ENCODE data around the gene HSD3B7. TPM values are rescaled to one million over a fixed set of nuclear protein-coding genes. Genes with fewer than 3 reads are reported as not detected.

The HSD3B7 gene
- total RNA-seq, 4 donors from 2014 or later: 13.2 to 20.8 (median 16.0) TPM

- H3K36me3 ChIP-seq: peaks cover 100% of the 10 kb centered on the region
These were observed 13.7 kb upstream of the HSD3B7 start for GRCh38 chr16:30971298-30971697.

GRCh38 chr16:30972872-30973271, 12.1 kb upstream of the HSD3B7 start:
- no peak for DNase-seq (ENCODE audit: low spot score in 2 of 2)
- H3K27ac ChIP-seq: no peak overlapping the region
- no peaks in the 10 kb centered on the region for H3K4me1 ChIP-seq
- WGBS: 82% methylated on average over 7 of the region's 7 CpGs
- no peaks in the 10 kb centered on the region for H3K27me3 ChIP-seq
- no peaks in the 10 kb centered on the region for H3K9me3 ChIP-seq
- TF ChIP-seq EP300 (IDR thresholded peaks at IDR 0.05) (no peak), POLR2A (IDR thresholded peaks at IDR 0.05) (no peak), POLR2AphosphoS5 (IDR thresholded peaks at IDR 0.05) (no peak)
- TF ChIP-seq, protein P1, sequence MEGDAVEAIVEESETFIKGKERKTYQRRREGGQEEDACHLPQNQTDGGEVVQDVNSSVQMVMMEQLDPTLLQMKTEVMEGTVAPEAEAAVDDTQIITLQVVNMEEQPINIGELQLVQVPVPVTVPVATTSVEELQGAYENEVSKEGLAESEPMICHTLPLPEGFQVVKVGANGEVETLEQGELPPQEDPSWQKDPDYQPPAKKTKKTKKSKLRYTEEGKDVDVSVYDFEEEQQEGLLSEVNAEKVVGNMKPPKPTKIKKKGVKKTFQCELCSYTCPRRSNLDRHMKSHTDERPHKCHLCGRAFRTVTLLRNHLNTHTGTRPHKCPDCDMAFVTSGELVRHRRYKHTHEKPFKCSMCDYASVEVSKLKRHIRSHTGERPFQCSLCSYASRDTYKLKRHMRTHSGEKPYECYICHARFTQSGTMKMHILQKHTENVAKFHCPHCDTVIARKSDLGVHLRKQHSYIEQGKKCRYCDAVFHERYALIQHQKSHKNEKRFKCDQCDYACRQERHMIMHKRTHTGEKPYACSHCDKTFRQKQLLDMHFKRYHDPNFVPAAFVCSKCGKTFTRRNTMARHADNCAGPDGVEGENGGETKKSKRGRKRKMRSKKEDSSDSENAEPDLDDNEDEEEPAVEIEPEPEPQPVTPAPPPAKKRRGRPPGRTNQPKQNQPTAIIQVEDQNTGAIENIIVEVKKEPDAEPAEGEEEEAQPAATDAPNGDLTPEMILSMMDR (IDR thresholded peaks at IDR 0.05): no peak
- H3K36me3 ChIP-seq: peaks cover 100% of the 10 kb centered on the region
- no peak overlapping the region for H3K4me3 ChIP-seq

More at GRCh38 chr16:30971298-30971697, 13.7 kb upstream of the HSD3B7 start:
- Histone ChIP-seq H3K27me3 (no peaks in the 10 kb centered on the region), H3K9me3 (no peaks in the 10 kb centered on the region), H3K4me3 (no peak overlapping the region), H3K27ac (no peak overlapping the region), H3K4me1 (no peaks in the 10 kb centered on the region)
- WGBS: 94% methylated on average over 14 of the region's 14 CpGs
- TF ChIP-seq POLR2A (IDR thresholded peaks at IDR 0.05) (no peak), EP300 (IDR thresholded peaks at IDR 0.05) (no peak), POLR2AphosphoS5 (IDR thresholded peaks at IDR 0.05) (no peak)
- TF ChIP-seq, protein P1 (IDR thresholded peaks at IDR 0.05): no peak
- DNase-seq (ENCODE audit: low spot score in 2 of 2): no peak

DNA sequence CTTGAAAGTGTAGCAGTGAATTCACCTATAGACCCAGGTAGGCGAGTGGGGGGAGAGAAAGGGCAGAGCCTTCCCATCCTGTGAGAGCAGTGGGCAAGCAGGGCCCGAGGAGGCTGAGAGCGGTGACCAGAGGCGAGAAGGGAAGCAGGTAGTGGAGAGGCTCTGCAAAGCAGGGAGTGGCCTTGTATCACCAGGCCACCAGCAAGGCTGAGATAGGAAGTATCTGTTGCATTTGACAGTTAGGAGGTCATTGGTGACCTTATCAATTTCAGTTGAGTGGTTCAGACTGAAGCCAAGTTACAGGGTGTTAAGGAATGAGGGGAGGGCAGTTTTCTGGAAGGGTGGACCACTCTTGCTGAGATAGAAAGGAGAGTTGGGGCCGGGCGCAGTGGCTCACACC, 10.7 kb upstream of the HSD3B7 start:
- H3K9me3 ChIP-seq: no peaks in the 10 kb centered on the region
- no peak for DNase-seq (ENCODE audit: low spot score in 2 of 2)
- no peaks in the 10 kb centered on the region for H3K27me3 ChIP-seq
- no peak for TF ChIP-seq EP300 (IDR thresholded peaks at IDR 0.05)
- TF ChIP-seq, protein P1 (IDR thresholded peaks at IDR 0.05): no peak
- H3K4me1 ChIP-seq: no peaks in the 10 kb centered on the region
- no peak overlapping the region for H3K27ac ChIP-seq
- no peak overlapping the region for H3K4me3 ChIP-seq
- 94% methylated on average over 6 of the region's 6 CpGs for WGBS
- H3K36me3 ChIP-seq: peaks cover 98% of the 10 kb centered on the region

DNA sequence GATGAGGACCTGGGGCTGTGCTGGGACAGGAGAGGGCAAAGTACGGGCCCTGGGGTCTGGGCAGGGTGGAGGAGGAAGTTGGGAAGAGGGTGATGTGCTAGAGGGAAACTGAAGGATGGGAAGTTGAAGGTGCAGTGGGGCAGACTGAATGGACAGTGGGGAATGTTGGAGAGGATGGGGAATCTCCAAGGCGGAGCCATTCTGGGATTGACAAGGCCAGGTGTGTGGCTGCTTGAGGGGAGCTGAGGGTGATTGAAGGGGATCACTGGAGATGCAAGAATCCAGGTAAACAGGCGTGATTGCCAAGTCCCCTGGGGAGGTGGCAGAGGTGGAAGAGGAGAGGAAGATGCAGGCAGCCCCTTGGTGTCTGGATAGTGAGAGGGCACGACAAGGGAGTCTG, 8.5 kb upstream of the HSD3B7 start:
- H3K4me1 ChIP-seq: no peaks in the 10 kb centered on the region
- H3K4me3 ChIP-seq: no peak overlapping the region
- no peaks in the 10 kb centered on the region for H3K9me3 ChIP-seq
- no peak for TF ChIP-seq EP300 (IDR thresholded peaks at IDR 0.05)
- TF ChIP-seq POLR2A (IDR thresholded peaks at IDR 0.05): no peak
- no peak for TF ChIP-seq POLR2AphosphoS5 (IDR thresholded peaks at IDR 0.05)
- TF ChIP-seq, protein P1 (IDR thresholded peaks at IDR 0.05): no peak
- DNase-seq (ENCODE audit: low spot score in 2 of 2): no peak
- no peaks in the 10 kb centered on the region for H3K27me3 ChIP-seq
- WGBS: 95% methylated on average over 4 of the region's 4 CpGs
- H3K27ac ChIP-seq: no peak overlapping the region
- H3K36me3 ChIP-seq: peaks cover 98% of the 10 kb centered on the region

DNA sequence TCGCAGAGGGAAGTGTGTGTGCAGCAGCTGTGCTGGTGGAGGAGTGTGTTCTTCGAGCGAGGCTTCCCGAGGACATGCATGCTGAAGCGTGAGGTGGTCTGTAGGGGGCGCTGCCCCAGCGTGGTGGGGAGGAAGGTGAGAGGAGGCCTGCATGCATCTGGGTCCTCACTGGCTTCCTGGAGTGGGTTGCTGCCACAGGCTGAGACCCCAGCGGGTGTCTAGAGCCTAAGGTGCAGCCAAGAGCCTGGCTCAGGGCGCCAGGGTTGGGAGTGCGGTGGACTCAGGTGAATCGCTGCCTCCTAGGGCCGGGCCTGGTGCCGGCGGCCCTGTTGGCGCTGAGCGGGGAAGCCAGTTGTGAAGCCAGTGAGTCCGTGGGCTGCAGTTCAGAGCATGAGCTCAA, 7.5 kb upstream of the HSD3B7 start:
- Histone ChIP-seq H3K4me1 (peaks cover 3% of the 10 kb centered on the region), H3K36me3 (peaks cover 91% of the 10 kb centered on the region), H3K27me3 (no peaks in the 10 kb centered on the region), H3K9me3 (no peaks in the 10 kb centered on the region), H3K4me3 (no peak overlapping the region), H3K27ac (no peak overlapping the region)
- no peak for TF ChIP-seq POLR2AphosphoS5 (IDR thresholded peaks at IDR 0.05)
- TF ChIP-seq POLR2A (IDR thresholded peaks at IDR 0.05): no peak
- 85% methylated on average over 16 of the region's 17 CpGs for WGBS
- no peak for DNase-seq (ENCODE audit: low spot score in 2 of 2)

Measured in suprapubic skin (tissue), 4 donors.